Measurements from ENCODE around the gene KIF21A.
"Not testable (repeated sequence)": the region's sequence is repeated elsewhere in the genome, so short reads cannot be mapped to it uniquely, and the experiment has no call there.

KIF21A gene, protein sequence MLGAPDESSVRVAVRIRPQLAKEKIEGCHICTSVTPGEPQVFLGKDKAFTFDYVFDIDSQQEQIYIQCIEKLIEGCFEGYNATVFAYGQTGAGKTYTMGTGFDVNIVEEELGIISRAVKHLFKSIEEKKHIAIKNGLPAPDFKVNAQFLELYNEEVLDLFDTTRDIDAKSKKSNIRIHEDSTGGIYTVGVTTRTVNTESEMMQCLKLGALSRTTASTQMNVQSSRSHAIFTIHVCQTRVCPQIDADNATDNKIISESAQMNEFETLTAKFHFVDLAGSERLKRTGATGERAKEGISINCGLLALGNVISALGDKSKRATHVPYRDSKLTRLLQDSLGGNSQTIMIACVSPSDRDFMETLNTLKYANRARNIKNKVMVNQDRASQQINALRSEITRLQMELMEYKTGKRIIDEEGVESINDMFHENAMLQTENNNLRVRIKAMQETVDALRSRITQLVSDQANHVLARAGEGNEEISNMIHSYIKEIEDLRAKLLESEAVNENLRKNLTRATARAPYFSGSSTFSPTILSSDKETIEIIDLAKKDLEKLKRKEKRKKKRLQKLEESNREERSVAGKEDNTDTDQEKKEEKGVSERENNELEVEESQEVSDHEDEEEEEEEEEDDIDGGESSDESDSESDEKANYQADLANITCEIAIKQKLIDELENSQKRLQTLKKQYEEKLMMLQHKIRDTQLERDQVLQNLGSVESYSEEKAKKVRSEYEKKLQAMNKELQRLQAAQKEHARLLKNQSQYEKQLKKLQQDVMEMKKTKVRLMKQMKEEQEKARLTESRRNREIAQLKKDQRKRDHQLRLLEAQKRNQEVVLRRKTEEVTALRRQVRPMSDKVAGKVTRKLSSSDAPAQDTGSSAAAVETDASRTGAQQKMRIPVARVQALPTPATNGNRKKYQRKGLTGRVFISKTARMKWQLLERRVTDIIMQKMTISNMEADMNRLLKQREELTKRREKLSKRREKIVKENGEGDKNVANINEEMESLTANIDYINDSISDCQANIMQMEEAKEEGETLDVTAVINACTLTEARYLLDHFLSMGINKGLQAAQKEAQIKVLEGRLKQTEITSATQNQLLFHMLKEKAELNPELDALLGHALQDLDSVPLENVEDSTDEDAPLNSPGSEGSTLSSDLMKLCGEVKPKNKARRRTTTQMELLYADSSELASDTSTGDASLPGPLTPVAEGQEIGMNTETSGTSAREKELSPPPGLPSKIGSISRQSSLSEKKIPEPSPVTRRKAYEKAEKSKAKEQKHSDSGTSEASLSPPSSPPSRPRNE (N-terminal part only)

DNA sequence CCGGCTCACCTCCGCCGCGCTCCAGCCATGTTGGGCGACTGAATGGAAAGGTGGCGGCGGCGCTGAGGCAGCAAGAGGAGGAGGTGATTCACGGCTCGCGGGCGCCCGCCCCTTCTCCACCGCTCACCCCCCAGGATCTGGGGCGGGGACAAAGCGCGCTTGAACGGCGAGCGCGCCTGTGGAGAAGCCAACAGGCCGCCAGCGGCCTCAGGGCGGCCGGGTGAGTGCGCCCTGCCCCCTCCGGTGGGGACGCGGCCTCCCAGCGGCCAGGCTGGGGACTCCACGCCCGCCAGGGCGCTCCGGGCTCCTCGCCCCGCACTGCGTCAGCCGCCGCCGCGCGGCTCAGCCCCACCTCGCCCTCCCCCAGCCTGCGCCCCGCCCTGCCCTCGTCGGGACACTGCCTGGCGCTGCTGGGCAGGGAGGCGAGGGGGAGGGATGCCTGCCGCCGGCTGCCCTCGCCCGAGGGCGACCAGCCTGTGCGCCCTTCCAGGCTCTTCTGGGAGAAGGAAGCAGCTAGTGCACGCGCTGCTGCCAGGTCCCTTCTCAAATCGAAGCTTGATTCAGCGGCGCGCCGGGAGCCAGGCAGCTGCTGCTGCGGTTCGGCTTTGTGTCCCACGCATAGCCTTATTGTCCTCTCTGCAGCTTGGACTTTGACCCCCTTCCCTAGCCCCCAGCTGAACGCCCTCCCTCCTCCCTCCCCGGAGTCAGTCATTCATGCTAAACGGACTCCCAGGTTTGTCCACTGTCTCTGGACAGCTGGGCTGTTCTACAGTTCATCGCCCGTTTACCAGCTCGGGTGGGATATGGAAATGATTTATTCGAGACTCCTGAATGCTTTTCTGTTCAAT, at the start of gene KIF21A:
Gene KIF21A, minus strand, starts transcription at position 40 of the 848 bp plus-strand sequence. CDS start 150 bp downstream, outside the sequence.
- peak in 50 of 51 donors; percentile 24 to 93 (median 86) for DNase-seq

DNA sequence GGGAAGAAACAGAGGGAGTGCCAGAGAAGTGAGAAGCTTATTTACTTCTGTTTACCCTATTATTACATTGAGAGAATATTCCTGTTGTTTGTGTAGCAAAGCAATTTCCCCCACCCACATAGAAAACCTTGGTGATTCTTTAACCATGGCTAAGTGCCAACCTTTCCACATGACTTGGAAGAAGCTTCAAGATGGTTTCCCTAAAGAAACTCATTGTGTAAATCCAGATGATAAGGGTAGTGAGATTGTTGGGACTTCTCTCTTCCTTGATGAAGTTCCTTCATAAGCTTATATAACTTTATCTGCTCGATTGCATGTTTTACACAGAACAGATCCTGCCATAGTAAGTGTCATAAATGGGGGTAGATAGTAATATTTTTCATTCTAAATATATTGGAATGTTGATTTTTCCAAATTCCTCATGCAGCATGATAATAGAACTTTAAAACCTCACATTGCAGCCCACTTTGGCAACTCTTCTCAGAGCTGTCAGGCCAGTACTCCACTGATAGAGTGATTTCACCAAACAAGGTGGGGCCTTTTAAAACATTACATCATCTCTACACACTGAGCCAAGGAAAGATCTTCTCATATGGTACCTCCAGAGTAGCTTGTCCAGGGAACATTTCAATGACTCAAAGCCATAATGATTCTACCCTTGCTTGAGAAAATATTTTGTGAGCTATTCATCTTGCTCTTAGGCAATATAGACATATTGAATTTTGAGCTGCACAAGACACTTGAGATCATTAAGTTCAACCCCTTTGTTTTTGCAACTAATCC, 47.8 kb upstream of the KIF21A start:
- DNase-seq: no peak

DNA sequence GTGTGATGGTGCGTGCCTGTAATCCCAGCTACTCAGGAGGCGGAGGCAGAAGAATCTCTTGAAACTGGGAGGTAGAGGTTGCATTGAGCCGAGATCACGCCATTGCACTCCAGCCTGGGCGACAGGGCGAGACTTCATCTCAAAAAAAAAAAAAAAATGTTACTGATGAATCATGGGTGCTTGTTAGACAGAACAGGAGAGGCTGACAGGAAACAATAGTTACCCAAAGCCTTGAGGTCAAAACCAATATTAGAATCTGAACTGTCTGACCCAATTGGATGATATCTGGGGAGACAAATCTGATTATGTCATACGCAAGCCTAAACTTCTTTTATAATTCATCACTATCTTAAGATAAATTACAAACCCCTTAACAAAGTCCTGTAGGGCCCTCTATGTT, 40.7 kb upstream of the KIF21A start:
- no peak for DNase-seq

DNA sequence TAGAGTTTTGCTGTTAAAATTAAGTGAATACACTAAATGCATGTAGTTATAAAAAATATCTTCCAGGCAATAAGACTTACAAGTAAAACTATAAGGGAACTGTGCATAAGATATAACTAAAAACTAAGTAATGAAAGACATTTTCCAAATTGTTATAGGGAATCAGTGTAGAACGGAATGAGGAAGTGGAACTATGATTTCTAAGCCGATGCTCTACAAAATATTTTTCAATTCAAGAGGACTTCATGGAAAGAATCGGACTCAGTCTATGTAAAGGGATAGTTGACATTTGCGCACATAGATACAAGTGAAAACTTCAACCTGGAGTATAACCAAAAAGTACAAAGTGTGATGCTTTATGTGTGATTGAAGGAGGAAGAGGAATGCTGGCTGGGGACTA, 40.1 kb upstream of the KIF21A start:
- DNase-seq: no peak

DNA sequence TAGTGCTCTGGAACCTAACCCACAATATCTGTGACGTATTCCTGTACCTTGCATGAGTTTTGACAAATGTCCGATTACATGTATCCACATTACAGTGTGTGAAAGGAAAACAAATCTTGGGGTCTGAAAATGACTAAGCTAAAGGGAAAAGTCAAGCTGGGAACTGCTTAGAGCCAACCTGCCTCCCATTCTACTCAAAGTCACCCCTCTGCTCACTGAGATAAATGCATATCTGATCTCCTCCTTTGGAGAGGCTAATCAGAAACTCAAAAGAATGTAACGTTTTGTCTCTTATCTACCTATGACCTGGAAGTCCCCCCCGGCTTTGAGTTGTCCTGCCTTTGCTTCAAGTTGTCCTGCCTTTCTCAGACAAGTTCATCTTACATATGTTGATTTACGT, 34.0 kb upstream of the KIF21A start:
- DNase-seq: no peak

DNA sequence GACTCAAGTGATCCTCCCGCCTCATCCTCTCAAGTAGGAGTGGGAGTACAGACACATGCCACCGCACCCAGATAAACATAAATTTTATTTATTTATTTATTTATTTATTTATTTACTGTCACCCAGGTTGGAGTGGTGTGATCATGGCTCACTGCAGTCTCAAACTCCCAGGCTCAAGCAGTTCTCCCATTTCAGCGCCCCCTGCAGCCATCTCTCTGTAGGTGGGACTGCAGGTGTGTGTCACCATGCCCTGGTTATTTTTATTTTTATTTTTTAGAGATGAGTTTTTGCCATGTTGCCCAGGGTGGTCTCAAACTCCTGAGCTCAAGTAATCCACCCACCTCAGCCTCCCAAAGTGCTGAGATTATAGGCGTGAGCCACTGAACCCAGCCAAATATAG, 33.2 kb upstream of the KIF21A start:
- no peak for DNase-seq

DNA sequence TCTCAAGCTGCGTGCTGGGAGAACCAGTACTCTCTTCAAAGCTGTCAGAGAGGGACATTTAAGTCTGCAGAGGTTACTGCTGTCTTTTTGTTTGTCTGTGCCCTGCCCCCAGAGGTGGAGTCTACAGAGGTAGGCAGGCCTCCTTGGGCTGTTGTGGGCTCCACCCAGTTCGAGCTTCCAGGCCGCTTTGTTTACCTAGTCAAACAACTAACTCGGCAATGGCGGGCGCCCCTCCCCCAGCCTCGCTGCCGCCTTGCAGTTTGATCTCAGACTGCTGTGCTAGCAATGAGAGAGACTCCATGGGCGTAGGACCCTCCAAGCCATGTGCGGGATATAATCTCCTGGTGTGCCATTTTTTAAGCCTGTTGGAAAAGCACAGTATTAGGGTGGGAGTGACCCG, 32.2 kb upstream of the KIF21A start:
- not testable (repeated sequence) for DNase-seq

DNA sequence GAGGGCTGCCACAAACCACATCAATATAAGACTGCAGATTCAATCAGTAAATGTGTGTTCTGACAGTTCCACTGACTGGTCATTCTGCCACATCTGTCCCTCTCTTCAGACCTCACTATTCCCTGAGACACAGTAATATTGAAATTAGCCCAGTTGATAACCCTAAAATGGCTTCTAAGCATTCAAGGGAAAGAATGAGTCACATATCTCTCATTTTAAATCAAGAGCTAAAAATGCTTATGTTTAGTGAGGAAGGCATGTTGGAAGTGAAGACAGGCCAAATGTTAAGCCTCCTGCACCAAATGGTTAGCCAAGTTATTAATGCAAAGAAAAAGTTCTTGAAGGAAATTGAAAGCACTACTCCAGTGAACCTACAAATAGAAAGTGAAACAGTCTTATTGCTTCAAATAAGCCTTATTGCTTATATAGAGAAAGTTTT, 24.5 kb upstream of the KIF21A start:
- DNase-seq: no peak

DNA sequence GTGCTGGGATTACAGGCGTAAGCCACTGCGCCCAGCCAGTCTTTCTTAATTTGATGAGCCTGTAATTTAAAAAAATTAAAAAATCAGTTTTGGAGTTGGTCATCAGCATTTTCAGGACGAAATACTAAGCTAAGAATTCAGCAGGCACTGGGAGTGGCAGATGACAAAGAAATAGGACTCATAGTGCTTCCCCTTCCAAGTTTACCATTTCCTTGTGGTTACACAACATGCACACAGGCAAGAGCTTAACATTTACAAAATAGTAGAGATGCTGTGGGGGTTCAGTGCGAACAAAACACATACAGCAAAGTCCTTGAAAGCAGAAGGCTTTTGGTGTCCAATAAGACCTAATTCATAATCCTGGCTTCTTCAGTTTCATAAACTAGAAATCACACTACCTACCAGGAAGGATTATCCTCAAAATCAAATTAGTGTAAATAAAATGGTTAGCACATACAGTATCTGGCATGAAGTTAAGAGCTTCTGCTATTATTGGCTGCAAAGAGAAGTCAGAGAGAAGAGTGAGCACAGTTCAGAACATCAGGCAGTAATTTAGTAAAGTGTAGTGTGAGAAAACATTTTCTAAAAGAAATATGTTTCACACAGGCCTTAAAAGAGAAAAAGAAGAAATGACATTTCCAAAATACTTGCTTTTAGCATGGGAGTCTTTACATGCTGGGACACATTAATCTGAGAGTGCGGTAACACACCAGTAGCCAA, 22.2 kb upstream of the KIF21A start:
- no peak for DNase-seq

DNA sequence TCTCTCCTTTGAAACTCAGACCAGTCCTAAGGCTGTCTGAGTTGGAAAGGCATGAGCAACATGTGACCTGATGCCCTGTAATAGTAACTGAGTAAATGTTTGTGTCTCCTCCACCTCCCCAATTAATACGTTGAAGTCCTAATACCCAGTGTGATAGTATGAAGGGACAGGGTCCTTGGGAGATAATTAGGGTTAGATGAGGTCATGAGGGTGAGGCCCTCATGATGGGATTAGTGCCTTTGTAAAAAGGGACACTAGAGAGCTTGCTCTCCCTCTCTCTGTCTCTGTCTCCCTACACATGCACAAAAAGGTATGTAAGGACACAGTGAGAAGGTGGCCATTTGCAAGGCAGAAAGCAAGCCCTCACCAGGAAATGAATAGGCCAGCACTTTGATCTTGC, 18.1 kb upstream of the KIF21A start:
- no peak for DNase-seq

DNA sequence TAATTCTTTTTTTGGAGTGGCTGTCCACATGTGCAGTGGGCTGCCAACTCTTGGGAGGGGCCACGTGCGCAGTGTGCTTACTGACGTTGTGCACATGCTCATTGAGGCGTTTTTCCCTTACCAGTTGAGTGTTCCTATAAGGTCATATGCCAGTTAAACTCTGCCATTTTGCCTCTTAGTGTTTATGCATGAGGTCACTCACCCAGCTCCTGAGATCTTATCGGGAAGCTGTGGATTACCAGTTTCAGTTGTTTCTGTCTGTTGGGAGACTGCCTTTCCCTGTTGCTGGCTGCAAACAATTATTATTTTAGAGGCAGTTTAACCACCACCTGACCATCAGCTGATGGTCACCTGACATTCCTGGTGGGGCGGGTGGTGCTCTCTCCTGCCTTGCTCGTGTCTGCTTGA, 16.1 kb upstream of the KIF21A start:
- no peak for DNase-seq

DNA sequence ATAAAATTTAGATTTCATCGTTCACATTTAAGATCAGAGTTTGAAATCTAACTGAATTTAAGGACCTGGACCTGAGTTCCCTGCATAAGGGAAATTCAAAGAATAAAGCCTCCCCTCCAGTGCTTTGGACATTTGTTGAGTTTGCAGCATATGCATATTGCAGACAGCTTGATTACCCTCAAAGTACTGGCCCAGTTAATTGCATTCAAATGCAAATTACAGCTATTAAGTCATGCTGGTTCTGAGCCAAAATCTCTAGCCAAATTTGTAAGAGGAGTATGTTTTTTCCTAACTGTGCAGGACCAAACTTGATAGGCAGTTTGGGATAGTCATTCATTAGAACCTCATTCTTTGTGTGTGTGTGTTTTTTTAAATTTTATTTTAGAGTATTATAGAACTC, 9.1 kb upstream of the KIF21A start:
- peak in 2 of 51 donors; percentile 11 to 29 for DNase-seq

DNA sequence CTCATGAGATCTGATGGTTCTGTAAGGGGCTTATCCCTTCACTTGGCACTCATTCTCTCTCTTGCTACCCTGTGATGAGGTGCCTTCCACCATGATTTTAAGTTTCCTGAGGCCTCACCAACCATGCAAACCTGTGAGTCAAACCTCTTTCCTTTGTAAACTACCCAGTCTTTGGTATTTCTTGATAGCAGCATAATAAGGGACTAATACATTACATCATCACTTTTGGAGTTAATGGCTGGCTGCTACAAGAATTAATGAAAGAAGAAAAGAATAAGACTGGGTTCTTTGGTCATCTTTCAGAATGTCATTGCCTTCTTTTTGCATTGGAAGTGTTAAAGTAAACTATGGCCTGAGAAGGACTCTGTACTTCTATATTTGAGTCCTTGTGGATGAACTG, 5.1 kb upstream of the KIF21A start:
- DNase-seq: no peak

DNA sequence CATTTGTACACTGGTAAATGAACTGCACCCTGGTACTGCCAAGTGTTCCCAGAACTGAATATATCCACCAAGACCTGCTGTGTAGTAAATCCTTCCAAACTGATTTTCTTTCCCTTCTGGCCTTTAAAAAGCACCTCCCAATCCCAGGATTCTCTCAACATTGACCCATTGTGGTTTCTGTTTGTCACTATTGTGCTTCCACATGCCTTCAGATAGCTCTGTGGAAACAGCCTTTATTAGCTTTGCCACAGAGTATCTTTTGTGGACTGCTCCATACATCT, 949 bp upstream of the KIF21A start:
- peak in 1 of 51 donors; percentile 78 for DNase-seq

DNA sequence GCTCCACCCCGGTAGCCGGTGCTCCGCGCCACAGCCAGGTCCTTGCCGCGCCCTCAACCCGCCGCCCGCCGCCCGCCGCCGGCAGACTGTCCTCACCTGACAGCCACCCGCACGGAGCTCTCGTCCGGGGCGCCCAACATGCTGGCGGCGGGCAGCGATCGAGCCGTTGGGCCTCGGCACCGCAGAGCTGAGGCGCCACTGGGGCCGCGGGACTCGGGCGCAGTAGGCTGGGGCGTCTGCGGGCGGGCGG, 164 bp downstream of the KIF21A start:
- DNase-seq: peak in 11 of 51 donors; percentile 43 to 93 (median 67)

DNA sequence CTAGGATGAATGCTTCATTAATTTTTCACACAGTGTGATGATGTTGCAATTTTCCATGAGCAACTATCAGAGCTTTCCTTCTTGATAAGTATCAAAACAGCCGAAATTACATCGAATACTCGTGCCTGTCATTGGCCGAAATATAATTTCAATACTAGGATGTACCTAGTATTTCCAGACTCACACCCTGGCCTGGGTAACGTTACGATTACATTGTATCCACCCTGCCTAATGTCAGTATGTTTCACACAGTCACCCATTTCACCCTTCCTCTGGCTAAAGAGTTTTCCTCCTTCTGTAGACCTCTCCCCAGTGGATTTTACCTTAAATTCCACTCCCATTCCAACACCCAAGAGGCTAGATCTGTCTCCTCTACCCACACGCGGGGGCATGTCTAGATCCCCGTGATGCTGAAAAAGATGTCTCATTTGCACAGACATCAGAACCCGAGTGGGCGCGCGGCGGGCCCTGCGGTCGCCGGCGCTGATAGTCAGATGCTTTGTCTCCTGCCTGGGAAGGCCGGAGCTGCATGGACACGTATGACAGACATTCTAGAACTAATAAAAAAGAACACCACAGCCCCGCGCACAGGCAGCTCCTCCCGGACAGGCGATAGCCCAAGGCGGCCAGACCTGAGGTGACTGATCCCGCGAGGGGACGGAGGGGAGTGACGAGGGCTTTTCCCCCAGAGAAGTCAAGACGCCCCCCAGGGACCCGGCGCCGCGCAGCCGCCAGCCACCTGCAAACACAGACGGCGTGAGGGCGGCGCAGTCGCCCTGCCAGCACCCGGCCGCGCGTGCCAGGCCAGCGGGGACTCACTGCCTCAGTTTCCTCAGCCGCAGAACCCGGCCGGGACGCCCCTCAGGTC, 723 bp downstream of the KIF21A start:
- DNase-seq: peak in 45 of 51 donors; percentile 3 to 85 (median 57)

DNA sequence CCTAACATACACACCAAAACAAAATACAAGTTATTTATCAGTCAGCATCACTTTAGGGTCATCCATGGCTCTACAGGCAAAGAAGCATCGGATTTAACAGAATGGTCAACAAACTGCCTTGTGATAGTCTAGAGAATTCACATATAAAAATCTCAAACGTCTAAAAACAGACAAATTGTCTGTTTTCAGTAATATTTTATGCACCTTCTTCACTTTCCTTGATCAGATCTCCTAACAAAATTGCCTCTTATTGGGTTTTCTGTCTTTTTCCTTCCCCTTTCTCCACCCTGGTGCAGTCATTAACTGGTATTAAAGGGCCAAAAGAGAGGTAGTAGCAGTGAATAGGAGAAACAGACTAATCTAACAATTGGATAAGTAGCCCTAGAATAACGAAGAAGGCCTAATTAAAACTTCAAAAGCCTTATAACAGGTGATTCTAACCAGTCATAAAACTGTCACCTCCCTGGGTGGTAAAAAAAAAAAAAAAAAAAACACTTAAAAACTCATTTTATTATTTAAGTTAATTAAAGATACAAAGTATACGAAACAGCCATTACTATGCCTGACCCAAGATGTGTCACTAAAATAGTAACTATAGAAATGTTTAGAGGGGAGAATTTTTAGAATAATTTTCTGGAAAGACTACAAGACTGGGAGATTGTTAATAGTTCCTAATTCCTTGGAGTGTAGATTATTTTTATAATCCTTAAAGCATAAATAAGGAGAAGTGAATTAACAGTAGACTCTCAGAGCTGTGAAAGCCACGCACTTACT, 1.5 kb downstream of the KIF21A start:
- peak in 1 of 51 donors; percentile 64 for DNase-seq

DNA sequence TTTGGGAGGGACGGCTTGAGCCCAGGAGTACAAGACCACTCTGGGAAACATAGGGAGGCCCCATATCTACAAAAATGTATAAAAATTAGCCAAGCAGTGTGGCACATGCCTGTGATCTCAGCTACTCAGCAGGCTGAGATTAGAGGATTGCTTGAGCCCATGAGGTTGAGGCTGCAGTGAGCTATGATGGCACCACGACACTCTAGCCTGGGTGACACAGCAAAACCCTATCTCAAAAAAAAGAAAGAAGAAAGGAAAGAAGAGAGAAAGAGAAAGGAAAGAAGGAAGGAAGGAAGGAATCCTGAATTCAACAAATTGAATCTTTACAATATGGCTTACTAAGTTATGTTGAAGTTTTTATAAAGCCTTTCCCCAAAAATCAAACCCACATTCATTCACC, 2.1 kb downstream of the KIF21A start:
- DNase-seq: peak in 5 of 51 donors; percentile 2 to 33 (median 6)
